Glutamatergic neuron (in vitro differentiated cells): Measurements from ENCODE around the gene RNF10. TPM values are rescaled to one million over a fixed set of nuclear protein-coding genes. Genes with fewer than 3 reads are reported as not detected.

ENCODE experiments used
- DNase-seq: peaks from one replicate; pipeline ENCODE4 v3.0.0; 2022
- H3K27ac Mint-ChIP-seq: one replicate; pipeline ENCODE4 v1.8.0; 2020; ENCODE audit warnings: mild to moderate bottlenecking, mixed read lengths, inconsistent platforms; ENCODE audit not compliant: unreplicated experiment
- H3K27me3 Mint-ChIP-seq: one replicate; pipeline ENCODE4 v1.8.0; 2020; ENCODE audit warnings: mild to moderate bottlenecking, moderate library complexity, mixed read lengths, inconsistent platforms; ENCODE audit not compliant: unreplicated experiment
- H3K36me3 Mint-ChIP-seq: one replicate; pipeline ENCODE4 v1.8.0; 2020; ENCODE audit warnings: mild to moderate bottlenecking, mixed read lengths, inconsistent platforms; ENCODE audit not compliant: unreplicated experiment
- H3K4me1 Mint-ChIP-seq: one replicate; pipeline ENCODE4 v1.8.0; 2020; ENCODE audit warnings: mild to moderate bottlenecking, low read depth, mixed read lengths, inconsistent platforms; ENCODE audit not compliant: unreplicated experiment
- H3K4me3 Mint-ChIP-seq: one replicate; pipeline ENCODE4 v1.8.0; 2020; ENCODE audit warnings: mild to moderate bottlenecking, mixed read lengths, inconsistent platforms; ENCODE audit not compliant: unreplicated experiment
- H3K9me3 Mint-ChIP-seq: one replicate; pipeline ENCODE4 v1.8.0; 2020; ENCODE audit warnings: mild to moderate bottlenecking, moderate library complexity, mixed read lengths, inconsistent platforms; ENCODE audit not compliant: unreplicated experiment
- CTCF ChIP-seq: fragments of 200-600 bp; sonication (generic); IDR thresholded peaks from one replicate; pipeline ENCODE4 v1.5.0; 2021; ENCODE audit not compliant: partially characterized antibody, unreplicated experiment
- total RNA-seq: library from RNA; stranded (reverse); fragmentation: NEBNext Ultra II Directional; extraction: Animal tissue kit (Norgen Biotek cat#: 25700); gene quantifications from one replicate; pipeline ENCODE4 v1.2.1, GENCODE V29; 2021; ENCODE audit not compliant: unreplicated experiment

RNF10 gene
- total RNA-seq, 1 donor from 2014 or later: 188 TPM

- Mint-ChIP-seq H3K36me3 (no peaks in the 10 kb centered on the region), H3K9me3 (no peaks in the 10 kb centered on the region), H3K4me3 (no peak overlapping the region), H3K27ac (no peak overlapping the region), H3K4me1 (no peaks in the 10 kb centered on the region), H3K27me3 (no peaks in the 10 kb centered on the region)
- no peak for DNase-seq
- no peak for TF ChIP-seq CTCF
These were observed 28.8 kb downstream of the RNF10 start for GRCh38 chr12:120562906-120563305.

DNA sequence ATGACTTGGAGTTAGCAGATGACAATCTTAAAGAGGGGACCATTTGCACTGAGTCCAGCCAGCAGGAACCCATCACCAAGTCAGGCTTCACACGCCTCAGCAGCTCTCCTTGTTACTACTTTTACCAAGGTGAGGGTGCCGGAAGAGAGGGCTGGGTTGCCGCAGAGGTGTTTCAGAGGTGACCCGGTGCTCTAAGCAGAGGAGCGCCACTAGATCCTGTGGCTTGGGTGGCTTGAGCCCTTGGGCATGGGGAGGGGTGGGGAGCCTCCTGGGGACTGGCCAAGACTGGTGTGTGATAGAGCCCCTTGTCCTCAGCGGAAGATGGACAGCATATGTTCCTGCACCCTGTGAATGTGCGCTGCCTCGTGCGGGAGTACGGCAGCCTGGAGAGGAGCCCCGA, 29.3 kb downstream of the RNF10 start:
- no peak for TF ChIP-seq CTCF
- Mint-ChIP-seq H3K4me1 (no peaks in the 10 kb centered on the region), H3K27me3 (no peaks in the 10 kb centered on the region), H3K4me3 (no peak overlapping the region), H3K27ac (no peak overlapping the region), H3K9me3 (no peaks in the 10 kb centered on the region), H3K36me3 (no peaks in the 10 kb centered on the region)
- DNase-seq: no peak

DNA sequence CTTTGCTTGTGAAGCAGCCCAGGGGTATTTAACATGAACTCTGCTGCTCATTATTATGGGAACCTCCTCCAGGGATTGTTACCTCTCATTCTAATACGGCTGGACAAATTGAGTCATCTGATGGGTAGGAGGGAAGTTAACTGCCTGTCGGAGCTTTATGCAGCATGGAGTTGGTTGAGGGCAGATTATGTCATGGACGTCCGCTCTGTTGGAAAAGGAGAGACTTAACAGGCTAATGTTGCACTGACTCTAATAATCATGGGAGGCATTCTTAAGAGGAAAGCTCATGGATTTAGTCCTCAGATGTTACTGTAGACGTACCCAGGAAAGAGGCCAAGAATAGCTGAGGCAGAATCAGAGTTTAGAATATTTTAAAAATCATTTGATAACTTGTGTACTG, 37.1 kb downstream of the RNF10 start:
- Mint-ChIP-seq H3K4me1 (no peaks in the 10 kb centered on the region), H3K36me3 (no peaks in the 10 kb centered on the region), H3K9me3 (peaks cover 3% of the 10 kb centered on the region), H3K27ac (no peak overlapping the region), H3K4me3 (no peak overlapping the region), H3K27me3 (no peaks in the 10 kb centered on the region)
- no peak for TF ChIP-seq CTCF
- no peak for DNase-seq

DNA sequence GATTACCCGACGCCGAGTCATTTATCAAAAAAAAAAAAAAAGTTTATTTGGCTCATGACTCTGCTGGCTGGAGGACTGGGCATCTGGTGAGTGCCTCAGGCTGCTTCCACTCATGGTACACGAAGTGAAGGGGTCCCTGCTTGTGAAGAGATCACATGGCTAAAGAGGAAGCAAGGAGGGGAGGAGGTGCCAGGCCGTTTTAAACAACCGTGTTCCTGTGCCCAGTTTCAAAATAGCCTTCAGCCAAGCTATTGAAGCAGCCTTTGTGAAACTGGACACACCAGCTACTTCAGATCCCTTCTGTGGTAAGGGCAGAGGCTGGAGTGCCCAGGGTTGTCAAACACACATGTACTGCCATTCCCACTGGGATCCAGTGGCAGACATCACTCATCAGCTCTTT, 39.4 kb downstream of the RNF10 start:
- H3K36me3 Mint-ChIP-seq: no peaks in the 10 kb centered on the region
- no peaks in the 10 kb centered on the region for H3K27me3 Mint-ChIP-seq
- no peak for TF ChIP-seq CTCF
- no peaks in the 10 kb centered on the region for H3K4me1 Mint-ChIP-seq
- no peak for DNase-seq
- H3K9me3 Mint-ChIP-seq: peaks cover 3% of the 10 kb centered on the region
- no peak overlapping the region for H3K4me3 Mint-ChIP-seq
- H3K27ac Mint-ChIP-seq: no peak overlapping the region

DNA sequence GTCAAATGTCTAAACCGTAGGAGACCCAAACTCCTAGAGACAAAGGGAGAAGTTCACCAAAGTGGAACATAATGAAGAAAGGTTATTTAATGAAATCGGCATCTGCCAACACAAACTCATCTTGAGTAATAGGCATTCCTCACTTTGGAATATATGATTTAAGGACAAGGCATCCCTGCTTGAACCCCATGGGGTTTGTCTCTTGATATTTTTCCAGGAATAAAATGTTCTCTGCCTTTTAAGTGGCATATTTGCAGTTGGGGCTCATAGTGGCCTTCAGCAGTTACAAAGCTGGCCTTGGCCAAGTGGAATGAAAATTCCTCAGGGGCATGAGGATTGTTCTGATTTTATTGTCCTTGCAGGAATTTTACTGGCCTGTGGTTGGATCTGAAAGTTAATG, 40.0 kb downstream of the RNF10 start:
- Mint-ChIP-seq H3K4me3 (no peak overlapping the region), H3K27me3 (no peaks in the 10 kb centered on the region), H3K27ac (no peak overlapping the region), H3K36me3 (no peaks in the 10 kb centered on the region), H3K9me3 (peaks cover 3% of the 10 kb centered on the region), H3K4me1 (no peaks in the 10 kb centered on the region)
- DNase-seq: no peak
- TF ChIP-seq CTCF: no peak
